ENCODE measurements around the gene HIVEP3.
"Not testable (repeated sequence)": the region's sequence is repeated elsewhere in the genome, so short reads cannot be mapped to it uniquely, and the experiment has no call there.

HIVEP3 gene

DNA sequence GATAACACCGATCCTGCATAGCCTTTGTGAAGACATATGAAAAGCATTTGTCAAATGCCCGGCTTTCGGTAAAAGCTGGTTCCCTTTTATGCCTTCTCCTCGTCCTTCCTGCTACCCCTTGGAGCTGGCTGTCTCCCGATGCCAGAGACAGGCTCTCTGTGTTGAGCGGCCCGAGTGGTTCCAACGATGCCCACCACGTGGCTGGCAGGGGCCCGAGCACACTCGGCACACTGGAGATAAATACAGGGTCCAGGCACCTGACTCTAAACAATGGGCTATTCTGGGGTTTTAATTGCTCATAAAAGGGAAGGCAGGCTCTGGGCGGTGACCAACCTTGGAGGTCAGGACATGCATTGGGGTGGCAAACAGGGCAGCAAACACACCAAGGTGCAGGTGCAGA, 207.1 kb downstream of the HIVEP3 start:
- DNase-seq (ENCODE audit: low spot score): no peak

GRCh38 chr1:41710980-41711379, 207.7 kb downstream of the HIVEP3 start:
- no peak for DNase-seq (ENCODE audit: low spot score)

GRCh38 chr1:41709873-41710272, 208.8 kb downstream of the HIVEP3 start:
- no peak for DNase-seq (ENCODE audit: low spot score)

- no peak for DNase-seq (ENCODE audit: low spot score)
Observed at GRCh38 chr1:41709331-41709730, 209.4 kb downstream of the HIVEP3 start.

GRCh38 chr1:41708332-41708731, 210.4 kb downstream of the HIVEP3 start:
- DNase-seq (ENCODE audit: low spot score): no peak

DNA sequence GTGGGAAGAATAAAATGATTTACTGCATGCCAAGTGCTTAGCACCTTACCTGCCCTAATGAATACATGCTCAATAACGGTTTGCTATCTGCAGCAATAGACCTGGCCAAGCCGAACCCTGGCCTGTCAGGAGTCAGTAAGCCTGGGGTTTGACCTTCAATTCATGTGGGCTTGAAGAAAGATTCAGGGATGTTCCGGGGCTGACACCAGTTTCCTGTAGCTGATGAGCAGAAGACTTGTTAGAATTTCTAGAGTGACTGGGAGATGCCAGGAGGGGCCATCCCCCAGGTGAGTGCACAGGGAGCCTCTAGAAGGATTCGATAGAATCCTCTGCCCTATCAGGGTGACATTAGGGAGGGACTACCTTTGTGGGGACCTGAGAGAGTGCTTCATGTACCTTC, 210.9 kb downstream of the HIVEP3 start:
- DNase-seq (ENCODE audit: low spot score): no peak

DNA sequence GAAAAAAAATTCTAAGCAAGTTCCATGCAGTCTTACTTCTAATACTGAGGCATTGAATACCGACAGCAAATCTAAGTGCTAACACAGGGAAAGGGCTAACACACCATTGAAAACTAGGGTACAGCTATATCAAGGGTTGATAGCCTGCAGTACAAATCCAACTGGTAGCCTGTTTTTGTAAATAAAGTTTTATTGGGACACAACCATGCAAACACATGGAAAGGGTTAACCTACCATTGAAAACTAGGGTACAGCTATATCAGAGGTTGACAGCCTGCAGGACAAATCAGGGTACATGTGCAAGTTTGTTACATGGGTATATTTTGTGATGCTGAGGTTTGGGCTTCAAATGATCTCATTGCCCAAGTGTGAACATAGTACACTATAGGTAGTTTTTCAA, 212.9 kb downstream of the HIVEP3 start:
- DNase-seq (ENCODE audit: low spot score): no peak

DNA sequence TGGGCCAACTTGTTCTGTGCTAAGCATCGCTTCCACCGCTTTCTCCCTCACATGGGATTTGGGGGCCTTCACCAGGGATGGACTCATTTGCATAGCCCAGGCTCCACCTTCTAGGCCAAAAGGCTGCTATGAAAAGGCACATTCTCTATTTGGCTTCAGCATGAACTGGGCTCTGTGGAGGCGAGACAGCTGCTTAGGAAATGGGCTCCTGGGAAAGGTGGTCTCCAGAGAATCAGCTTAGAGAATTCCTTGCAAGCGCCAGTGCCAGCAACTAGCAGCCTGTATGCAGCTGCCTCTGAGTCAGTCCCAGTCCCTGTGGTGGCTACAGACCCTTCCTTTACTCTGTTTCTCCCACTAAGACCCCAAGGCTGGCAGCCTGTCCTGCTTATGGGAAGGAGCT, 214.5 kb downstream of the HIVEP3 start:
- DNase-seq (ENCODE audit: low spot score): no peak

DNA sequence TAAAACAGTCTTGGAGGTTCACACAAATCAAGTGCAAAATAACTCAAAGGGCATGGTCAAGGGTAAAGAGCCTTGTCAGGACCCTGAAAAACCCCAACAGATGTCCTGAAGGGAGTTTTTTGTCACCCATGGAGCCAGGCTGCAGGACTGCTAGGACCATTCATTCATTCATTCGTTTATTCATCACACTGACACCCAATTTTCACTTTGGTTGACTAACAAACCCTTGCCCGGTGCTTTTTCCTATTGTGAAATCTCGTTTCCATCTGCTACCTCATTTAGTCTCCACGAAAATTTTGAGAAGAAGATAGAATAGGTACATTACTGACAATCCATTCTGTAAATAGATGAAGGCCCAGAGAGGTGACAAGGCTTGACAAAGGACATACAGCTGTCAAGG, 216.0 kb downstream of the HIVEP3 start:
- DNase-seq (ENCODE audit: low spot score): no peak

- no peak for DNase-seq (ENCODE audit: low spot score)
Observed at GRCh38 chr1:41700986-41701535, 217.7 kb downstream of the HIVEP3 start.

- no peak for DNase-seq (ENCODE audit: low spot score)
Observed at GRCh38 chr1:41700581-41700980, 218.1 kb downstream of the HIVEP3 start.

DNA sequence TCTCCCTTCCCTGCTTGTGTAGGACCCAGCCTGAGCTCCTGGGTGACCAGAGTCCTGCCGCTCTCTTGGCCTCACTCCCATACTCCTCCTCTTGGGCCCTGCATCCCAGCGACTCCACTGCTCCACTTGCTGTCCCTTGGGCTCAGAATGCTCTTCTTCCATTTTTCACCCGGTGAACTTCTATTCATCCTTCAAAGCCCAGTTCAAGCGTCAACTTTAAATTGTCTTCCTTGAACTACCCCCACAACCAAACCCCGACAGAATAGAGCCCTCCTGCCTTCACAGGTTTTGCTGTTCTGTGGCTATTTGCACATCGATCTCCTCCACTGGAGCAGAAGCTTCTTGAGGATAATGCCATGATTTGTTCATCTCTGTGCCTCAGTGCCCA, 218.9 kb downstream of the HIVEP3 start:
- DNase-seq (ENCODE audit: low spot score): no peak

- no peak for DNase-seq (ENCODE audit: low spot score)
Observed at GRCh38 chr1:41698916-41699860, 219.5 kb downstream of the HIVEP3 start.

- no peak for DNase-seq (ENCODE audit: low spot score)
Observed at GRCh38 chr1:41696381-41696780, 222.3 kb downstream of the HIVEP3 start.

DNA sequence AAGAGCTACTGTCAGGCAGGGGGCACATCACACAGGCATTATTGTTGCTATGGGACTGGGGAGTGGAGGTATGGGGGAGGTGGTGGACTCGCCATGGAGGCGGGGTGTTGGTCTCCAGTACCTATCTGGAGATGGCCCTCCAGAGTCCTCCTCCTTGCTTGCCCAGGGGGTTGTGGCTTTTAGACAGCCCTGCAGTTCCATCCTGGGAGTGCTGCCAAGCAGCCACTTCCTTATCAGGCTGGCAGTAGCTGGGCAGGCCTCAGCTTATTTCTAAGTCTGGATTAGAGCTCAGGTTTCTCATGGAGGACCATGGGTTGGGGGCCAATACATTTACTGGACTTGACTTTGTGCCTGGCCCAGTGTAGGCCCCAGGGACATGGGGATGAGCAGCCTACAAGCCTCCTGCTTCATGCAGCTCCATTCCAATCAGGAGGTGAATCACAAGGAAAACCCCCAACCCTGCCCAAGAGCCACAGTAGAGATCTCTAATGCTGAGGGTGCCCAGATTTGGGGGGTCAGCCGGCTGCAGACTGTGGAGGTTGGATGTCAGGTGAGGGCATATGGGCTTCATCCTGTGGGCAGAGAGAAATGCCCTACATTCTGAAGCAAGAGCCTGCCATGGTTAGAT, 223.5 kb downstream of the HIVEP3 start:
- peak; percentile 19 for DNase-seq (ENCODE audit: low spot score)

GRCh38 chr1:41691966-41692365, 226.8 kb downstream of the HIVEP3 start:
- not testable (repeated sequence) for DNase-seq (ENCODE audit: low spot score)

DNA sequence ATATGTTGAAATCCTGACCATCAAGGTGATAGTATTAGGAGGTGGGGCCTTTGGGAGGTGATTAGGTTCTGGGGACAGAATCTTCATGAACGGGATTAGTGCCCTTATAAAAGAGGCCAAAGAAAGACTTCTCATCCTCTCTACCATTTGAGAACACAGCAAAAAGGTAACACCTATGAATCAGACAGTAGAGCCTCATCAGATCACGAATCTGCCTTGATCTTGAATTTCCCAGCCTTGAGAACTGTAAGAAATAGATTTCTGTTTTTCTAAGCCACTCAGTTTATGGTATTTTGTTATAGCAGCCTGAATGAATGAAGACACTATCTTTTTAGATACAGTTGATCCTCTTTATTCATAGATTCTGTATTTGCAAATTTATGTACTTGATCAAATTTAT, 227.3 kb downstream of the HIVEP3 start:
- DNase-seq (ENCODE audit: low spot score): no peak

DNA sequence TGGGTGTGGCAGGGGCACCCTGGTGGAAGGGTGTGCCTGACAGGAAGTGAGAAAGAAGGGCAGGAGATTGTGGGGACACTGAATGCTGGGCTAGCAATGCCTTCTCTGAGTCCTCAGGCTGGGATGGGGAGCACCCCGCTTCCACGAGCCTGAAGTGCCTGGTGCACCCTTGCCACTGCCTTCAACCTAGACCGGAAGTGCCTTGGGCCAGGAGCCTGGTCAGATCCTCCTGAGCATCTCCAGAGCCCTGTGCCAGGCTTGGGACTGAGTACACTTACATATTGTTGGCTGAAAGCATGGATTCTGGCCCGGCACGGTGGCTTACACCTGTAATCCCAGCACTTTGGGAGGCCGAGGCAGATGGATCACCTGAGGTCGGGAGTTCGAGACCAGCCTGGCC, 228.4 kb downstream of the HIVEP3 start:
- no peak for DNase-seq (ENCODE audit: low spot score)

DNA sequence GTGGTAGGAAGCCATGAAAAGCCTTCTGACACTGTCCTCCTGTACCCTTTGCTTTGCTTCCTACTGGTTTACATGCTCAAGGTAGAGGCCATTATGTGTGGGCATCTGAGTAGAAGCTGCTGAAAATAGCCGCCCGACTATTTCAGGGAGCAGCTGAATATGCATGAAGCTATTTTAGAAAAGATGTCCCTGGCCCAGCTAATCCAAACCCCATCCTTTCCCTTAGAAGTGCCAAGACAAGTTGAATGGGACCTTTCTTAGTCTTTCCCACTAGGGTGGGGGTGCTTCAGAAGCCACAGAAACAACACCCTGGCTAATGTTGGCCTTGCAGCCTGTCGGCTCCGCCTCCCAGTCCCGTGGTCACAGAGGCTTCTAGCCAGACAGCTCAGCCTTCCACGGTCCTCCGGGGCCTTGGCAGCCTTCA, 229.2 kb downstream of the HIVEP3 start:
- DNase-seq (ENCODE audit: low spot score): no peak

- DNase-seq (ENCODE audit: low spot score): no peak
Observed at GRCh38 chr1:41689139-41689538, 229.6 kb downstream of the HIVEP3 start.

DNA sequence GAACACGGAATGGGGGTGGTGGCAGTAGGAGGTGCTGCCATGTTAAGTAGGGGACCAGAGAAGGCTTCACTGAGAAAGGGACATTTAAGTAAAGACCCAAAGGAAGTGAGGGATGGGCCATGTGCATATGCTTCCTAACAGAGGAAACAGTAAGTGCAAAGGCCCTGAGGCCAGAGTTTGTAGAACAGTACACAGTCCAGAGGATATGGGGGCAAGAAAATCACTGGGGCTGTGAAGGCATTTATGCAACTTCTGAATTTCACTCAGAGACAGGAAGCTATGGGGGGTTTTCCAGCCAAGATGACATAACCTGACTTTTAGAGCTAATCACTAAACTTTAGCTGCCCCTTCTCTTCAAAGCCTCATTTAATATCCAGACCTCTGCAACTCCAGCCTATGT, 231.7 kb downstream of the HIVEP3 start:
- DNase-seq (ENCODE audit: low spot score): no peak

- DNase-seq (ENCODE audit: low spot score): peak; percentile 67
Observed at GRCh38 chr1:41683681-41684500, 234.8 kb downstream of the HIVEP3 start.

Measured in kidney tubule cell (primary cell).